ENCODE data around the gene EXOC6B. TPM values are rescaled to one million over a fixed set of nuclear protein-coding genes. Genes with fewer than 3 reads are reported as not detected.

EXOC6B gene
- total and polyA plus RNA-seq, 9 of the 15 experiments (the other 6 are each of a cell fraction or from before 2014, with no cell fraction given) = 0.28 to 4.2 (median 2.0) TPM

DNA sequence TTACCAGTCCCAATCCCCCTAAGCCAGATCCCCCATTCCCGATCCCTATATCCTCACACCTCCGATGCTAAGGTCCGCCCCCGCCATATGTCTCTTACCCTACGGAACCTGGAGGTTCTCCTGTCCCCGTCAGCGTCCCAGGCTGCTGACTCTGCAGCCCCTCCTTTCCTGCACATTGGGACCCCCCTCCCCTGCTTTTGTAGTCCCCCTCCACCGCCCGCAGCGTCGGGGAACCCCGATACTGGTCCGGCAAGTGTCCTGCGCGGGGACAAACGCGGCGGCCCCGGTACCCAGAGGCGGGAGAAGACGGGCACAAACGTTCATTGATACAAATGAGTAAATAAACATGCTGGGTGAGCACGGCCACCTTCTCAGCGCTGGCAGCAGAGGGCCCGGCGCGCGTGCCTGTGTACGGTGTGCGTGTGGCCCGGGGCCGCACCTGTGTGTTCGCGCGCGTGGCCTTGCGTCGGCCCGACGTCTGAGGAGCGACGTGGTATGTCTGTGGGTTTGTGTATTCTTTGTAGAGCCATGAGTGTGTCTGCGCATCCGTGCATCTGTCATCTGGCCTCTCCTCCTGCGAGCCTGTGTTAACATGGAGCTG, 676.2 kb downstream of the EXOC6B start:
- no peak overlapping the region for H3K4me3 ChIP-seq
- DNase-seq (ENCODE audit: extremely low read depth in 1 of 4, low spot score in 3 of 4) = no peak
- ATAC-seq = no peak

More for the DNA sequence above, 676.2 kb downstream of the EXOC6B start:
- ChIA-PET CTCF (ENCODE audit: low intra/inter-chr PET ratio) (interaction anchor here (0.6 to 1.5 kb wide), 4 partner anchors 348 to 1172 kb away, joined by 3 to 13 read pairs (median 6); no protein-coding TSS in a partner anchor), POLR2A (interaction anchor here (1.0 kb wide), 1 partner anchor 226 kb away, joined by 3 read pairs; no protein-coding TSS in a partner anchor)
- no TSS peak for BruUV-seq (replicated peaks)
- Histone ChIP-seq H3K9me1 (ENCODE audit: control insufficient read depth, insufficient read depth, low read length) (no peaks in the 10 kb centered on the region), H2AFZ (ENCODE audit: low read depth, low read length) (no peak overlapping the region), H3K9me3 (replicated peaks; ENCODE audit: control insufficient read depth, insufficient read depth, low read depth, low read length) (no peaks in the 10 kb centered on the region), H4K20me1 (replicated peaks; ENCODE audit: control insufficient read depth, insufficient read depth, low read length) (peaks cover 7% of the 10 kb centered on the region; the same call in 1 of the 2 replicates), H3K9ac (ENCODE audit: insufficient read depth in 1 of 2, low read depth in 2 of 2, low read length in 2 of 2) (no peak overlapping the region), H3K79me2 (ENCODE audit: control insufficient read depth, insufficient read depth, low read length) (no peaks in the 10 kb centered on the region), H3K4me1 (replicated peaks in 1 of 2; ENCODE audit: control insufficient read depth in 2 of 2, insufficient read depth in 2 of 2, low read length in 2 of 2) (peaks cover 0 to 25% of the 10 kb centered on the region in 2 experiments; a peak in 2 of 5 replicates), H3K4me2 (ENCODE audit: insufficient read depth, low read length) (no peak overlapping the region), H3K36me3 (ENCODE audit: control insufficient read depth, insufficient read depth, low read length) (no peaks in the 10 kb centered on the region), H3K27me3 (ENCODE audit: control insufficient read depth in 2 of 2, insufficient read depth in 2 of 2, low read length in 2 of 2) (peaks cover 13 to 60% of the 10 kb centered on the region in 2 experiments; a peak in 4 of 5 replicates), H3K27ac (ENCODE audit: extremely low read depth, low read depth, low read length) (no peak overlapping the region)
- intact Hi-C loops (cut with micrococcal nuclease) = loop anchor here (1.0 to 5.0 kb wide), 6 partner anchors 225 to 617 kb away; no protein-coding TSS in a partner anchor
- TF ChIP-seq, protein P1, sequence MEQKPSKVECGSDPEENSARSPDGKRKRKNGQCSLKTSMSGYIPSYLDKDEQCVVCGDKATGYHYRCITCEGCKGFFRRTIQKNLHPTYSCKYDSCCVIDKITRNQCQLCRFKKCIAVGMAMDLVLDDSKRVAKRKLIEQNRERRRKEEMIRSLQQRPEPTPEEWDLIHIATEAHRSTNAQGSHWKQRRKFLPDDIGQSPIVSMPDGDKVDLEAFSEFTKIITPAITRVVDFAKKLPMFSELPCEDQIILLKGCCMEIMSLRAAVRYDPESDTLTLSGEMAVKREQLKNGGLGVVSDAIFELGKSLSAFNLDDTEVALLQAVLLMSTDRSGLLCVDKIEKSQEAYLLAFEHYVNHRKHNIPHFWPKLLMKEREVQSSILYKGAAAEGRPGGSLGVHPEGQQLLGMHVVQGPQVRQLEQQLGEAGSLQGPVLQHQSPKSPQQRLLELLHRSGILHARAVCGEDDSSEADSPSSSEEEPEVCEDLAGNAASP (IDR thresholded peaks at IDR 0.05) = no peak
- TF ChIP-seq CCNT2 (IDR thresholded peaks at IDR 0.05; ENCODE audit: borderline replicate concordance, extremely low read depth, insufficient read length, low read depth, low read length) (no peak), ZFP30 (CRISPR knock-in tag; IDR thresholded peaks at IDR 0.05; ENCODE audit: borderline replicate concordance) (no peak), PRMT5 (CRISPR knock-in tag; IDR thresholded peaks at IDR 0.05) (no peak), ZFPM2 (CRISPR knock-in tag; IDR thresholded peaks at IDR 0.05) (no peak), NELFE (IDR thresholded peaks at IDR 0.05; ENCODE audit: insufficient read depth, insufficient read length) (no peak), NFXL1 (CRISPR knock-in tag; IDR thresholded peaks at IDR 0.05) (no peak), MXI1 (IDR thresholded peaks at IDR 0.05; ENCODE audit: low read depth, low read length) (no peak), MCM2 (IDR thresholded peaks at IDR 0.05; ENCODE audit: low read depth) (no peak), ZNF696 (CRISPR knock-in tag; conservative IDR thresholded peaks at IDR 0.05) (no peak), SAFB2 (IDR thresholded peaks at IDR 0.05; ENCODE audit: borderline replicate concordance, low read depth, low read length, severe bottlenecking) (no peak), HNRNPH1 (optimal IDR thresholded peaks at IDR 0.05; ENCODE audit: low read depth, low read length) (no peak), ZNF583 (CRISPR knock-in tag; IDR thresholded peaks at IDR 0.05) (no peak), MYBL2 (IDR thresholded peaks at IDR 0.05; ENCODE audit: low read depth) (no peak), MYBL2 (CRISPR knock-in tag; IDR thresholded peaks at IDR 0.05; ENCODE audit: borderline replicate concordance) (no peak), CREB1 (IDR thresholded peaks at IDR 0.05) (no peak), CREB1 (CRISPR knock-in tag; IDR thresholded peaks at IDR 0.05) (no peak), CTBP1 (IDR thresholded peaks at IDR 0.05; ENCODE audit: borderline replicate concordance) (no peak)
- TF ChIP-seq, protein P2, sequence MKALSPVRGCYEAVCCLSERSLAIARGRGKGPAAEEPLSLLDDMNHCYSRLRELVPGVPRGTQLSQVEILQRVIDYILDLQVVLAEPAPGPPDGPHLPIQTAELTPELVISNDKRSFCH (CRISPR knock-in tag; IDR thresholded peaks at IDR 0.05) = no peak
- TF ChIP-seq, protein P2 (tag; IDR thresholded peaks at IDR 0.05) = no peak
- TF ChIP-seq, protein P3, sequence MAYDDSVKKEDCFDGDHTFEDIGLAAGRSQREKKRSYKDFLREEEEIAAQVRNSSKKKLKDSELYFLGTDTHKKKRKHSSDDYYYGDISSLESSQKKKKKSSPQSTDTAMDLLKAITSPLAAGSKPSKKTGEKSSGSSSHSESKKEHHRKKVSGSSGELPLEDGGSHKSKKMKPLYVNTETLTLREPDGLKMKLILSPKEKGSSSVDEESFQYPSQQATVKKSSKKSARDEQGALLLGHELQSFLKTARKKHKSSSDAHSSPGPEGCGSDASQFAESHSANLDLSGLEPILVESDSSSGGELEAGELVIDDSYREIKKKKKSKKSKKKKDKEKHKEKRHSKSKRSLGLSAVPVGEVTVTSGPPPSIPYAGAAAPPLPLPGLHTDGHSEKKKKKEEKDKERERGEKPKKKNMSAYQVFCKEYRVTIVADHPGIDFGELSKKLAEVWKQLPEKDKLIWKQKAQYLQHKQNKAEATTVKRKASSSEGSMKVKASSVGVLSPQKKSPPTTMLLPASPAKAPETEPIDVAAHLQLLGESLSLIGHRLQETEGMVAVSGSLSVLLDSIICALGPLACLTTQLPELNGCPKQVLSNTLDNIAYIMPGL (CRISPR knock-in tag; IDR thresholded peaks at IDR 0.05) = no peak
- no peak for FAIRE-seq
- WGBS (ENCODE audit: insufficient coverage, low coverage, missing lambda C conversion rate) = 28% methylated on average over 31 of the region's 45 CpGs
- in situ Hi-C loops (cut with MboI) = loop anchor here (5.0 to 10.0 kb wide), 4 partner anchors 225 to 615 kb away; no protein-coding TSS in a partner anchor

All from K562 (cell line).